Activated naive CD8-positive, alpha-beta T cell (primary cell): ENCODE results near the gene GRB10.

Experiments used
- H3K27ac Mint-ChIP-seq: one replicate; pipeline ENCODE4 v1.8.0; 2021; ENCODE audit warnings: mixed read lengths
- H3K27me3 Mint-ChIP-seq: one replicate; pipeline ENCODE4 v1.8.0; 2021; ENCODE audit warnings: mixed read lengths
- H3K36me3 Mint-ChIP-seq: one replicate; pipeline ENCODE4 v1.8.0; 2021; ENCODE audit warnings: mixed read lengths
- H3K4me1 Mint-ChIP-seq: one replicate; pipeline ENCODE4 v1.8.0; 2021; ENCODE audit warnings: low read depth, mixed read lengths
- H3K4me3 Mint-ChIP-seq: one replicate; pipeline ENCODE4 v1.8.0; 2021; ENCODE audit warnings: mild to moderate bottlenecking, mixed read lengths
- H3K9me3 Mint-ChIP-seq: one replicate; pipeline ENCODE4 v1.8.0; 2021; ENCODE audit warnings: low read depth, mixed read lengths

GRB10 gene

GRCh38 chr7:50697748-50698147 lies 84.9 kb downstream of the GRB10 start:
- no peaks in the 10 kb centered on the region for H3K36me3 Mint-ChIP-seq
- H3K4me3 Mint-ChIP-seq = no peak overlapping the region
- peaks cover 4% of the 10 kb centered on the region for H3K4me1 Mint-ChIP-seq
- no peak overlapping the region for H3K27ac Mint-ChIP-seq
- H3K9me3 Mint-ChIP-seq = no peaks in the 10 kb centered on the region
- H3K27me3 Mint-ChIP-seq = peaks cover 2% of the 10 kb centered on the region

GRCh38 chr7:50696810-50697582 lies 85.7 kb downstream of the GRB10 start:
- Mint-ChIP-seq H3K36me3 (no peaks in the 10 kb centered on the region), H3K27ac (no peak overlapping the region), H3K4me1 (peaks cover 4% of the 10 kb centered on the region), H3K27me3 (peaks cover 2% of the 10 kb centered on the region), H3K4me3 (no peak overlapping the region), H3K9me3 (no peaks in the 10 kb centered on the region)

GRCh38 chr7:50695026-50695425 lies 87.7 kb downstream of the GRB10 start:
- Mint-ChIP-seq H3K36me3 (no peaks in the 10 kb centered on the region), H3K27me3 (peaks cover 2% of the 10 kb centered on the region), H3K4me3 (no peak overlapping the region), H3K9me3 (no peaks in the 10 kb centered on the region), H3K27ac (no peak overlapping the region), H3K4me1 (peaks cover 4% of the 10 kb centered on the region)

GRCh38 chr7:50693455-50694130 lies 89.1 kb downstream of the GRB10 start:
- H3K4me3 Mint-ChIP-seq = no peak overlapping the region
- H3K27ac Mint-ChIP-seq = no peak overlapping the region
- H3K9me3 Mint-ChIP-seq = no peaks in the 10 kb centered on the region
- H3K36me3 Mint-ChIP-seq = no peaks in the 10 kb centered on the region
- H3K27me3 Mint-ChIP-seq = peaks cover 2% of the 10 kb centered on the region
- peaks cover 4% of the 10 kb centered on the region for H3K4me1 Mint-ChIP-seq

- Mint-ChIP-seq H3K27me3 (peaks cover 5% of the 10 kb centered on the region), H3K27ac (no peak overlapping the region), H3K4me1 (no peaks in the 10 kb centered on the region)
Measured at GRCh38 chr7:50690541-50691011, 92.1 kb downstream of the GRB10 start.

GRCh38 chr7:50688226-50688590 lies 94.5 kb downstream of the GRB10 start:
- H3K9me3 Mint-ChIP-seq = no peaks in the 10 kb centered on the region
- no peak overlapping the region for H3K4me3 Mint-ChIP-seq
- H3K27me3 Mint-ChIP-seq = peaks cover 3% of the 10 kb centered on the region
- no peak overlapping the region for H3K27ac Mint-ChIP-seq
- no peaks in the 10 kb centered on the region for H3K4me1 Mint-ChIP-seq
- H3K36me3 Mint-ChIP-seq = no peaks in the 10 kb centered on the region

More at GRCh38 chr7:50690541-50691011, 92.1 kb downstream of the GRB10 start:
- Mint-ChIP-seq H3K9me3 (no peaks in the 10 kb centered on the region), H3K4me3 (no peak overlapping the region), H3K36me3 (no peaks in the 10 kb centered on the region)

GRCh38 chr7:50687575-50688225 lies 95.0 kb downstream of the GRB10 start:
- peaks cover 3% of the 10 kb centered on the region for H3K27me3 Mint-ChIP-seq
- H3K27ac Mint-ChIP-seq = no peak overlapping the region
- H3K4me3 Mint-ChIP-seq = no peak overlapping the region
- no peaks in the 10 kb centered on the region for H3K9me3 Mint-ChIP-seq
- H3K4me1 Mint-ChIP-seq = no peaks in the 10 kb centered on the region
- no peaks in the 10 kb centered on the region for H3K36me3 Mint-ChIP-seq

GRCh38 chr7:50687096-50687495 lies 95.6 kb downstream of the GRB10 start:
- peaks cover 3% of the 10 kb centered on the region for H3K27me3 Mint-ChIP-seq
- no peaks in the 10 kb centered on the region for H3K36me3 Mint-ChIP-seq
- H3K4me3 Mint-ChIP-seq = no peak overlapping the region
- H3K9me3 Mint-ChIP-seq = no peaks in the 10 kb centered on the region
- H3K27ac Mint-ChIP-seq = no peak overlapping the region
- H3K4me1 Mint-ChIP-seq = no peaks in the 10 kb centered on the region

- Mint-ChIP-seq H3K27me3 (peaks cover 3% of the 10 kb centered on the region), H3K27ac (no peak overlapping the region), H3K4me1 (no peaks in the 10 kb centered on the region), H3K36me3 (no peaks in the 10 kb centered on the region), H3K9me3 (no peaks in the 10 kb centered on the region), H3K4me3 (no peak overlapping the region)
Measured at GRCh38 chr7:50685135-50686065, 97.3 kb downstream of the GRB10 start.

- H3K36me3 Mint-ChIP-seq = no peaks in the 10 kb centered on the region
- H3K9me3 Mint-ChIP-seq = no peaks in the 10 kb centered on the region
- no peaks in the 10 kb centered on the region for H3K4me1 Mint-ChIP-seq
- peaks cover 3% of the 10 kb centered on the region for H3K27me3 Mint-ChIP-seq
- H3K4me3 Mint-ChIP-seq = no peak overlapping the region
- H3K27ac Mint-ChIP-seq = no peak overlapping the region
Measured at GRCh38 chr7:50684713-50685075, 98.0 kb downstream of the GRB10 start.

GRCh38 chr7:50684011-50684712 lies 98.5 kb downstream of the GRB10 start:
- Mint-ChIP-seq H3K27ac (no peak overlapping the region), H3K4me1 (no peaks in the 10 kb centered on the region), H3K4me3 (no peak overlapping the region), H3K36me3 (no peaks in the 10 kb centered on the region), H3K9me3 (no peaks in the 10 kb centered on the region), H3K27me3 (peaks cover 3% of the 10 kb centered on the region)

GRCh38 chr7:50682573-50682972 lies 100.1 kb downstream of the GRB10 start:
- Mint-ChIP-seq H3K27me3 (peaks cover 2% of the 10 kb centered on the region), H3K36me3 (no peaks in the 10 kb centered on the region), H3K4me3 (no peak overlapping the region), H3K9me3 (no peaks in the 10 kb centered on the region), H3K4me1 (no peaks in the 10 kb centered on the region), H3K27ac (no peak overlapping the region)

- Mint-ChIP-seq H3K4me1 (no peaks in the 10 kb centered on the region), H3K27ac (no peak overlapping the region), H3K36me3 (no peaks in the 10 kb centered on the region), H3K9me3 (no peaks in the 10 kb centered on the region), H3K4me3 (no peak overlapping the region), H3K27me3 (no peaks in the 10 kb centered on the region)
Measured at GRCh38 chr7:50682079-50682478, 100.6 kb downstream of the GRB10 start.

GRCh38 chr7:50681432-50682045 lies 101.2 kb downstream of the GRB10 start:
- Mint-ChIP-seq H3K36me3 (no peaks in the 10 kb centered on the region), H3K4me3 (no peak overlapping the region), H3K27me3 (no peaks in the 10 kb centered on the region), H3K4me1 (no peaks in the 10 kb centered on the region), H3K9me3 (no peaks in the 10 kb centered on the region), H3K27ac (no peak overlapping the region)
